Motor neuron (in vitro differentiated cells): ENCODE measurements around the gene PRSS53. TPM values are rescaled to one million over a fixed set of nuclear protein-coding genes. Genes with fewer than 3 reads are reported as not detected.

Source experiments
- ATAC-seq, 8 experiments: fragments of 200-7000 bp; cut with Tn5 transposase; replicated peaks in 6 of 8; 2 replicates each; pipeline ENCODE4 v1.8.0; 2021; ENCODE audit warnings: mild to moderate bottlenecking in 8 of 8, moderate library complexity in 8 of 8
- H3K27ac ChIP-seq, 2 donors: fragments of 250-450 bp; sonication (Bioruptor Pico); 2 replicates each; pipeline ENCODE4 v1.9.0; 2021; ENCODE audit warnings: antibody characterized with exemption in 2 of 2, mild to moderate bottlenecking in 2 of 2, moderate library complexity in 1 of 2
- H3K4me1 ChIP-seq, 2 donors: fragments of 250-450 bp; sonication (Bioruptor Pico); replicated peaks in 1 of 2; 2 replicates each; pipeline ENCODE4 v1.6.1; 2021; ENCODE audit warnings: antibody characterized with exemption in 2 of 2, mild to moderate bottlenecking in 2 of 2, moderate library complexity in 1 of 2
- H3K4me3 ChIP-seq, 5 donors: fragments of 250-450 bp; sonication (Bioruptor Pico); 2 replicates each; pipeline ENCODE4 v1.9.0; 2021; ENCODE audit warnings: antibody characterized with exemption in 5 of 5, mild to moderate bottlenecking in 5 of 5, moderate library complexity in 4 of 5
- WGBS, 10 experiments: fragments of 450-650 bp; shearing (Covaris generic); methylation state at CpG; one replicate each; pipeline ENCODE4 v1.0.0; 2022; 5-methylcytosine and 5-hydroxymethylcytosine counted together
- in situ Hi-C, 9 experiments: fragments of 400-800 bp; cut with MboI; loops; one replicate each; pipeline ENCODE4 v1.15.0; 2021; ENCODE audit warnings: low sequenced_read_pairs in 9 of 9, low pct_unique_long_range_greater_than_20kb in 2 of 9; ENCODE audit not compliant: unreplicated experiment in 9 of 9
- total RNA-seq, 8 experiments: library from RNA; unstranded; fragments of 300-600 nt; gene quantifications; 2 replicates each; pipeline versions ENCODE4 v1.2.3 to v1.2.4, GENCODE V29; 2022

Gene PRSS53
- total RNA-seq, 8 experiments from 2014 or later: 0.36 to 6.0 (median 3.5) TPM

- no peak overlapping the region for H3K27ac ChIP-seq
- 100% methylated on average over 1 to 2 of the region's 10 CpGs; no CpG with 5 or more reads in 7 of the 10 experiments for WGBS, 10 experiments
- in situ Hi-C loops: no loop called here
- H3K4me1 ChIP-seq: peaks cover 19 to 21% of the 10 kb centered on the region in 2 donors
- H3K4me3 ChIP-seq: no peak overlapping the region
- ATAC-seq: no peak
Measured at GRCh38 chr16:31130336-31130891, 41.7 kb upstream of the PRSS53 start.

- peak in 1 of 8 experiments; percentile 2 for ATAC-seq
- H3K4me3 ChIP-seq: no peak overlapping the region
- peaks cover 13 to 14% of the 10 kb centered on the region in 2 donors for H3K4me1 ChIP-seq
- H3K27ac ChIP-seq: no peak overlapping the region
- in situ Hi-C loops: no loop called here
- WGBS, 10 experiments: 60 to 95% (median 83%) methylated on average over 3 to 14 of the region's 29 CpGs; no CpG with 5 or more reads in 5 of the 10 experiments
Measured at GRCh38 chr16:31129568-31130335, 41.0 kb upstream of the PRSS53 start.

- in situ Hi-C loops: no loop called here
Measured at GRCh38 chr16:31128711-31129567, 40.2 kb upstream of the PRSS53 start.

GRCh38 chr16:31127182-31127581 lies 38.4 kb upstream of the PRSS53 start:
- Histone ChIP-seq H3K27ac (no peak overlapping the region), H3K4me3 (no peak overlapping the region), H3K4me1 (no peaks in the 10 kb centered on the region)
- in situ Hi-C loops: no loop called here
- 80 to 100% (median 98%) methylated on average over 1 to 8 of the region's 13 CpGs; no CpG with 5 or more reads in 5 of the 10 experiments for WGBS, 10 experiments
- no peak for ATAC-seq

More at GRCh38 chr16:31128711-31129567, 40.2 kb upstream of the PRSS53 start:
- peaks cover 5 to 6% of the 10 kb centered on the region in 2 donors for H3K4me1 ChIP-seq
- WGBS, 10 experiments: 44 to 100% (median 83%) methylated on average over 1 to 7 of the region's 14 CpGs; no CpG with 5 or more reads in 3 of the 10 experiments
- no peak overlapping the region for H3K4me3 ChIP-seq
- peak in 3 of 8 experiments; percentile 21 to 47 (median 37) for ATAC-seq
- H3K27ac ChIP-seq: no peak overlapping the region

GRCh38 chr16:31125844-31126243 lies 37.1 kb upstream of the PRSS53 start:
- Histone ChIP-seq H3K4me1 (no peaks in the 10 kb centered on the region), H3K27ac (no peak overlapping the region), H3K4me3 (no peak overlapping the region)
- in situ Hi-C loops: no loop called here
- WGBS, 10 experiments: 80 to 100% (median 100%) methylated on average over 1 to 2 of the region's 3 CpGs; no CpG with 5 or more reads in 4 of the 10 experiments
- no peak for ATAC-seq

- no peak for ATAC-seq
- WGBS, 10 experiments: 71 to 98% (median 92%) methylated on average over 1 to 15 of the region's 16 CpGs; no CpG with 5 or more reads in 3 of the 10 experiments
- peaks cover 6 to 10% of the 10 kb centered on the region in 2 donors for H3K4me1 ChIP-seq
- H3K27ac ChIP-seq: no peak overlapping the region
- no peak overlapping the region for H3K4me3 ChIP-seq
- in situ Hi-C loops: no loop called here
Measured at GRCh38 chr16:31120129-31120528, 31.4 kb upstream of the PRSS53 start.

GRCh38 chr16:31118223-31119155 lies 29.7 kb upstream of the PRSS53 start:
- ATAC-seq: no peak
- WGBS, 10 experiments: 10 to 100% (median 66%) methylated on average over 1 to 9 of the region's 9 CpGs
- in situ Hi-C loops: no loop called here
- peak overlapping the region; percentile 97 to 98 for H3K27ac ChIP-seq
- H3K4me3 ChIP-seq: peak overlapping the region; percentile 86 to 97 (median 93)
- peaks cover 6 to 10% of the 10 kb centered on the region in 2 donors for H3K4me1 ChIP-seq

GRCh38 chr16:31117384-31118222 lies 28.9 kb upstream of the PRSS53 start, which contains the start of gene KAT8:
Gene KAT8 (plus strand): TSS chr16:31117664. CDS start chr16:31117682, 18 bp downstream.
- WGBS, 10 experiments: 0% methylated on average over 1 to 9 of the region's 68 CpGs; no CpG with 5 or more reads in 4 of the 10 experiments
- peak within 1 kb of the TSS; percentile 97 to 98 for H3K27ac ChIP-seq
- H3K4me1 ChIP-seq: peaks cover 6 to 10% of the 10 kb centered on the region in 2 donors
- ATAC-seq: peak; percentile 90 to 94 (median 92)
- H3K4me3 ChIP-seq: peak within 1 kb of the TSS; percentile 86 to 97 (median 93)
- in situ Hi-C loops: no loop called here

- ATAC-seq: no peak
- Histone ChIP-seq H3K4me3 (no peak overlapping the region), H3K4me1 (peaks cover 6 to 10% of the 10 kb centered on the region in 2 donors), H3K27ac (no peak overlapping the region)
- in situ Hi-C loops: no loop called here
- 57 to 100% (median 87%) methylated on average over 1 to 6 of the region's 8 CpGs; no CpG with 5 or more reads in 1 of the 10 experiments for WGBS, 10 experiments
Measured at GRCh38 chr16:31114468-31114867, 25.7 kb upstream of the PRSS53 start.

- ATAC-seq: no peak
- H3K4me1 ChIP-seq: peaks cover 7 to 8% of the 10 kb centered on the region in 2 donors
- 0 to 100% (median 88%) methylated on average over 1 to 5 of the region's 5 CpGs; no CpG with 5 or more reads in 4 of the 10 experiments for WGBS, 10 experiments
- H3K4me3 ChIP-seq: no peak overlapping the region
- H3K27ac ChIP-seq: no peak overlapping the region
- in situ Hi-C loops: no loop called here
Measured at GRCh38 chr16:31113121-31114120, 24.7 kb upstream of the PRSS53 start.
